ENCODE measurements around the gene KCNT2.

GRCh38 chr1:196425513-196425912, 182.7 kb downstream of the KCNT2 start:
- TF ChIP-seq EZH2phosphoT487 (IDR thresholded peaks at IDR 0.05; ENCODE audit: insufficient read depth, low read depth) (no peak), EZH2 (IDR thresholded peaks at IDR 0.05; ENCODE audit: insufficient read depth, poor library complexity, severe bottlenecking) (no peak)
